GM19099 (cell line): ENCODE data around the gene ERCC6L.

Source experiments
- POLR2A ChIP-seq: IDR thresholded peaks from 3 replicates; pipeline ENCODE4 v1.6.1; 2011; ENCODE audit warnings: low read depth; ENCODE audit not compliant: insufficient read length; ENCODE audit errors: extremely low read depth

The ERCC6L gene, protein sequence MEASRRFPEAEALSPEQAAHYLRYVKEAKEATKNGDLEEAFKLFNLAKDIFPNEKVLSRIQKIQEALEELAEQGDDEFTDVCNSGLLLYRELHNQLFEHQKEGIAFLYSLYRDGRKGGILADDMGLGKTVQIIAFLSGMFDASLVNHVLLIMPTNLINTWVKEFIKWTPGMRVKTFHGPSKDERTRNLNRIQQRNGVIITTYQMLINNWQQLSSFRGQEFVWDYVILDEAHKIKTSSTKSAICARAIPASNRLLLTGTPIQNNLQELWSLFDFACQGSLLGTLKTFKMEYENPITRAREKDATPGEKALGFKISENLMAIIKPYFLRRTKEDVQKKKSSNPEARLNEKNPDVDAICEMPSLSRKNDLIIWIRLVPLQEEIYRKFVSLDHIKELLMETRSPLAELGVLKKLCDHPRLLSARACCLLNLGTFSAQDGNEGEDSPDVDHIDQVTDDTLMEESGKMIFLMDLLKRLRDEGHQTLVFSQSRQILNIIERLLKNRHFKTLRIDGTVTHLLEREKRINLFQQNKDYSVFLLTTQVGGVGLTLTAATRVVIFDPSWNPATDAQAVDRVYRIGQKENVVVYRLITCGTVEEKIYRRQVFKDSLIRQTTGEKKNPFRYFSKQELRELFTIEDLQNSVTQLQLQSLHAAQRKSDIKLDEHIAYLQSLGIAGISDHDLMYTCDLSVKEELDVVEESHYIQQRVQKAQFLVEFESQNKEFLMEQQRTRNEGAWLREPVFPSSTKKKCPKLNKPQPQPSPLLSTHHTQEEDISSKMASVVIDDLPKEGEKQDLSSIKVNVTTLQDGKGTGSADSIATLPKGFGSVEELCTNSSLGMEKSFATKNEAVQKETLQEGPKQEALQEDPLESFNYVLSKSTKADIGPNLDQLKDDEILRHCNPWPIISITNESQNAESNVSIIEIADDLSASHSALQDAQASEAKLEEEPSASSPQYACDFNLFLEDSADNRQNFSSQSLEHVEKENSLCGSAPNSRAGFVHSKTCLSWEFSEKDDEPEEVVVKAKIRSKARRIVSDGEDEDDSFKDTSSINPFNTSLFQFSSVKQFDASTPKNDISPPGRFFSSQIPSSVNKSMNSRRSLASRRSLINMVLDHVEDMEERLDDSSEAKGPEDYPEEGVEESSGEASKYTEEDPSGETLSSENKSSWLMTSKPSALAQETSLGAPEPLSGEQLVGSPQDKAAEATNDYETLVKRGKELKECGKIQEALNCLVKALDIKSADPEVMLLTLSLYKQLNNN

DNA sequence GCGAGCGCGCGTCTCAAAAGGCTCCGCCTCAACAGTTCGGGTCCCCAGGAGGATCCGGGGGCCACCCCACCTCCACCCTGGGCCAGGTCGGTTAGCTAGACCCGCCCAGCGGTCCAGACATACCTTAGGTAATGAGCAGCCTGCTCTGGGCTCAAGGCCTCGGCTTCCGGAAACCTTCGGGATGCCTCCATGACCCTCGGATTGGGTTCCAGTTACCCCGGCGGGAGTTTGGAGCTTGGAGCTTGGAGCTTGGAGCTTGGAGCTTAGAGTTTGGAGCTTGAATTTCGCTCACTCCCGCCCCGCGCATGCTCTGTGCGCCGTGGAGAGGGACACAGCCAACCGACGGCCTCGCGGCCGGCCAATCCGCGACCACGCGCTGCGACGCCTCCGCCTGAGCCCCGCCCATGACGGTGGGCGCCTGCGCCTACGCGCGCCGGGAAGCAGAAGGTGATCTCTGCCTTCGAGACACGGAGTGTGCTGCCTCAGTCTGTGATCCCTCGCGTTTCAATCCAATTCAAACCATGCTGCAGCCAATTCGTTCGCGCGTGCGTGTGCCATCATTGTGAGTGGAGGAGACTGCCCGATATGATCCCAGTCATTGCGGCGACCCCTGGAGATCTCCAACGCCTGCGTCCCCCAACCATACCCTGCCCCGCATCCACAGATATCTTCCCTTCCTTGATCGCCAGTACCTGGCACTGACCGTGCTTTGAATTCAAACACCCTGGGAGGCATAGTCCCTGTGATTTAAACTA lies at the start of gene ERCC6L:
Gene ERCC6L, minus strand, starts transcription at position 307 of the 755 bp plus-strand sequence. Its CDS starts 116 bp downstream, at position 191.
- TF ChIP-seq POLR2A = peak; percentile 59

DNA sequence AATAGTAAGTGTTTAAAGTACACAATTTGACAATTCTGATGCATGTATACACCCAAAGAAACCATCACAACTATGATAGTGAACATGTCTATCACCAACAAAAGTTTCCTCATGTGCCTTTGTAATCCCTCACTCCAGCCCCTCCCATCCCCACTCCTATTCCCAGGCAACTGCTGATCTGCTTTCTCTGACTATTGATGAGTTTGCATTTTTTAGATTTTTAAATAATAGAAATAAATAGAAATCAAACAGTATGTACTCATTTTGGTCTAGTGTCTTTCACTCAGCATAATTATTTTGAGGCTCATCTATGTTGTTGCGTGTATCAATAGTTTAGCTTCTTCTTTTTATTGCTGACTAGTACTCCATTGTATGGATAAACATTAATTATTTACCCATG lies 43.5 kb upstream of the ERCC6L start:
- TF ChIP-seq POLR2A = no peak

GRCh38 chrX:72280321-72280845 lies 41.6 kb upstream of the ERCC6L start:
- TF ChIP-seq POLR2A = no peak

DNA sequence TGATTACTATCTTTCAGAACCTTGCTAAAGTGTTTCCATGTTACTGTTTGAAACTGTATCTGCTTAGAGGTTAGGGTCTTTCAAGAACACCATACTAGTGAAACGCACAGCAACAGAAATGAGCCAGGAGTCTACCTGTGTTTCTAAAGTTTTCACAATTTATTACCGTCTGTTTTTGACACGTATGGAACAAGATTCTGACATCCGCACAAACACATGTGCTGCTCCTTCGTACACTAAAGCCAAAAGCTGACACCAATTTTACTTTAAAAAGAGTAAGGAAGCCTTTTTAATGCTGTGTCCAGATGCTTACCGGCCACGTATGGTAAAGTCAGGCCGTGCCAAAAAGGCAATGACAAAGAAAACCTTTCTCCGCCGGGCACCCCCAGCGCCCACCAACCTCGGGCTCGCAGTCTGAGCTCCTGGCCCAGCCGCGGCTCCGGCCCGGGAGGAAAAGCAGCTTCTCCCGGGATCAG lies 37.7 kb upstream of the ERCC6L start:
- TF ChIP-seq POLR2A = no peak

DNA sequence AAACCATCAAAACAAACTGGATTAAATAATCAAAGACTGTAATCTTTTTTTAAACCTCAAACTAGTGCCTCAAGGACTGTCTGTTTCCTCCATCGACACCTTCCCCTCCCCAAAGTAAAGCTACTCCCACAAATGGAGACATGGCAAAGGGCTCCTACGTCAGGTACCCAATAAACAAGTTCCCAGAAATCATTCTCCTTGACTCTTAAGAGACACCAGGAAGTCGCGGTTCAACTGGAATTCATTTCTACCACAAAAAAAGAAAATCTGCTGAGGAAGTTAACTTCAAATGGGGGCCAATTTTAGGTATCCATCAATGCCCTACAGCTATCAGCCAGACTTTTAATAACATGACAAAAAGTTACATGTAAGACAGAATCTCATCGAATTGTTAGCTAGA lies 35.7 kb upstream of the ERCC6L start:
- TF ChIP-seq POLR2A = peak; percentile 11

GRCh38 chrX:72273718-72274117 lies 34.9 kb upstream of the ERCC6L start:
- TF ChIP-seq POLR2A = no peak

DNA sequence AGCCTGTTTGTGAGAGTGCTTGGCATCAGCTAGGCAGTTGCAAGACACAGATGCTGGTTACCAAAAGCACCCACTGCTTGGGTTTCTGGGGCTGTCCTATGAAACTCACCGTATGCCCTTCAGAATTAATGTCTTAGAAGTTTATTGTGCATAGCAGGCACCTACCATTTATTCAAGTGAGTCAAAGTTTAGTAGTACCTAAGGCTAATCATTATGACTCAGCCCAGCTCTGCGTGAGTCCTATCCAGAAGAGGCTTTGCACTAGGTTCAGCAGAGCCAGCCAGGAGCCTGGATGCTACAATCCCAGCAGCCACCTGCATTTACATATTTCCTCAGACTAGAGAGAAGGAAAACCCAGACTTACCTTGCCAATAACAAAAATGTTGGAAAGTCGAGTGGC lies 34.0 kb upstream of the ERCC6L start:
- no peak for TF ChIP-seq POLR2A

DNA sequence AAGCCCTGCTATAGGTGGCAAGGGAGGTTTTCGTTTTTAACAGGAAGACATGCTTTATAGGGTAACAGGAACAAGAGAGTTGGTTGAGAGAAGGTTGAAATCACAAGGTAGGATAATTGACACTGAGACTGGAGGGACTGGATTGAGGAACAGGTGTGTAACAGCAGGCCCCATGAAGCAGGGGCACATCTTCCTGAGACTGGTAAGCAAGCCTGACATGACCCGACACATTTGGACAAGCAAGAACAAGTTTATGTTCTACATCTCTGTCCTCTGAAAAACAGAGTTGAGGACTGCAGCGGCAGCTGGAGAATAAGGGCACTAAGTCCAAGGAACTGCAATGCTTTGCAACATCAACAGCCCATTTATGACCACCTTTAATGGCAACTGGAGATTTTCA lies 33.0 kb upstream of the ERCC6L start:
- no peak for TF ChIP-seq POLR2A

- TF ChIP-seq POLR2A = no peak
These were observed 32.4 kb upstream of the ERCC6L start for GRCh38 chrX:72271091-72271788.

DNA sequence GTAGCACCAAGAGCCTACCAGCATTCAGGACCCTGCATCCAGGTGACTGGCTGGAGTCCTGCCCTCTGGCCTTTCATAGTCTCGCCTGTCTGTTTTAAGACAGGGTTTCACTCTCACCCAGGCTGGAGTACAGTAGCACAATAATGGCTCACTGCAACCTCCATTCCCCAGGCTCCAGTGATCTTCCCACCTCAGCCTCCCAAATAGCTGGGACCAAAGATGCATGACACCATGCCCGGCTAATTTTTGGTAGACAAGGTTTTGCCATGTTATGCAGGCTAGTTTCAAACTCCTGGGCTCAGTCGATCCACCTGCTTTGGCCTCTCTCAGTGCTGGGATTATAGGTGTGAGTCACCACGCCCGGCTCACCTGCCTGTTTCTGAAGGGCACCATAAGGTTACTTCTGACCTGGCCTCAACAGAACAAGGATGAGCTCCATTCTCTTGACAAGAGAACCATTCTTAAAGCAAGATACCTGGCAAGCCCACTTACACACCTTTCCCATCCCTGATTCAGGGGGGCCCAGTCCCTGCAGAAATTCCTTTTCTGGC lies 31.6 kb upstream of the ERCC6L start:
- no peak for TF ChIP-seq POLR2A

DNA sequence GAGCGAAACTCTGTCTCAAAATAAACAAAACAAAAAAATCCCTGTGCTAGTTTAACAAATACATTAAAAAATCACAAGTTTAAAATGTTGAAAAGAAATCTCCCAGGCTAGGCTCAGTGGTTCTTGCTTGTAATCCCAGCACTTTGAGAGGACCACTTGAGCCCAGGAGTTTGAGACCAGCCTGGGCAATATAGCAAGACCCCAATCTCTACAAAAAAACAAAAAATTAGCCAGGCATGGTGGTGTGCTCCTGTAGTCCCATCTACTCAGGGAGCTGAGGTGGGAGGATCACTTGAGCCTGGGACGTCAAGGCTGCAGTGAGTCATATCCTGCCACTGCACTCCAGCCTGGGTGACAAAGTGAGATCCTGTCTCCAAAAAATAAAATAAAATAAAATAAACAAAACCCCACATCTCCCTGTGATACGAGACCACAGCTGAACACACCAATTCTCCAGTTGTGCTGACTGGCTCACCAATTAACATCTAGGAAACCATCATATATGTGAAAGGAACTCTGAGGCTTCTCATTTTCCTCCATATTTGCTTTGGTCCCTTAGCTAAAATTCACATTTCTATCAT lies 30.9 kb upstream of the ERCC6L start:
- no peak for TF ChIP-seq POLR2A

DNA sequence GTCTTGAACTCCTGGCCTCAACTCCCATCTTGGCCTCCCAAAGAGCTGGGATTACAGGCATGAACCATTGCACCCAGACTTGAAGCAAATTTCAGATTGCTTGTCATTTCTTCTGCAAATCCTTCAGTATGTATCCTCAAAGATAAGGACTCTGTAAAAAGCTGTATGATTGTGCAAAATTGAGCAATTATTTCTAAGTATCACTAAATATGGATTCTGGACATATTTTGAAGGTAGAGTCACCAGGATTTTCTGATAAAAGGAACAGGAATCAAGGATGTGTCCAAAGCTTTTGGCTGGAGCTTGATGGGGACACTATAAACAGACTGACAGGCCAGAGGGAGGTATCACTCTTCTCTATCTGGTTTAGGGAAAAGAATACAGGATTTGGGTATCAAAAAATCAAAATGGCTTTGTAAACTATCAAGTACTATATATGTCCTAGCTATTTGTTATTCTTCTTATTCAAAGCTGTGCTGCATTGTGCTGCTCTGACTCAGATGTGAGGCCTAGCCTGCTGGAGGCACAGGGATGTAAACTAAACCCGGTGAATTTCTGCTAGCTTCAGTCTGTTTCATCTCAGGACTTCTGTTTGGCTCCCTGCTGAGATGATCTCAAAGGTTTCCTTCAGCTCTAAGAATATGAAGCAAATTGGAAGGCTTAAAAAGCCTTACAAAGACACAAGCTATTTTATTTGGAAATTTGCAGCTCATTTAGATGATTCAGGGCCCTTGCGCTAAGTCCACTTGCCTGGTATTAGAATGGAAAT lies 30.0 kb upstream of the ERCC6L start:
- TF ChIP-seq POLR2A = no peak

DNA sequence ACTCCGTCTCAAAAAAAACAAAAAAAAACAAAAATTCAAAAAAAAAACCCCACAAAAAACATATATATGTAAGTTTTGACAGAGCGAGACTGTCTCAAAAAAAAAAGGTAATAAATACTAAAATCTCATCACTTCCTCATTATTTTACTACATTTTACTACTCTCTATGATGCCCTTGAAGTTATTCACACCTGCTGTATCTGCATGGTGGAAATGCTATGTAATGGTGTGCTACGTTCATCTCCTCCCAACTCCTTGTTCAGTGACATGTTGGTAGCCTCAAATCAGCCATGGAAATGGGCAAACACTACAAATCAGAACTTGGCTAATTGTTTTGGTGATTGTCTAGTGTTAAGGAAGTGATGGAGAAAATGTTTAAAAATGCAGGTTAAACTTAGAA lies 26.4 kb upstream of the ERCC6L start:
- TF ChIP-seq POLR2A = no peak

DNA sequence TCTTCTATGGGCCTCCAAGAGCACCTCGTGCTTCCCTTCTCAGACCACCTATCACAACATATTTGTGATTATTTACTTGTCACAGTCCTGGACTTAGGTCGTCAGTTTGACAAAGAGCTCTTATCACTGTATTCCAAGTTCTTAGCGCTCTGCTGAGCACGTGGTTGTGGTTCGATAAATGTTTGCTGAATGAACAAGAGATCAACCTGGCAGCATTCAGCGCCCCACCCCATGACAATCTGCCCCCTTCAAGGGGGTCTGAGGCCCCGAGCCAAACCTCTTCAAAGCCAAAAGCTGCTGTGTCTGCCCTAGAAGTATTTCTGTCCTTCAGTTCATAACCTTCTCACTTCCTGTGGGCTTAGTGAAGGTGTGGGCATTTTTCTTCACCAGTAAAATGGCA lies 23.2 kb upstream of the ERCC6L start:
- no peak for TF ChIP-seq POLR2A
